ENCODE data around the gene PDE9A.

Gene PDE9A

GRCh38 chr21:42744520-42745445 is 91.4 kb downstream of the PDE9A start:
- DNase-seq, result no peak

GRCh38 chr21:42745511-42746239 is 92.3 kb downstream of the PDE9A start:
- peak in 1 of 2 donors; percentile 15 for DNase-seq

- DNase-seq, result peak in 1 of 2 donors; percentile 6
Observed at GRCh38 chr21:42746240-42746592, 92.8 kb downstream of the PDE9A start.

GRCh38 chr21:42746593-42747275 is 93.3 kb downstream of the PDE9A start:
- DNase-seq, result peak; percentile 65 to 77

- DNase-seq, result no peak
Observed at GRCh38 chr21:42747276-42747701, 93.9 kb downstream of the PDE9A start.

- DNase-seq, result no peak
Observed at GRCh38 chr21:42747746-42748351, 94.4 kb downstream of the PDE9A start.

GRCh38 chr21:42748620-42749176 is 95.3 kb downstream of the PDE9A start:
- no peak for DNase-seq

- DNase-seq, result no peak
Observed at GRCh38 chr21:42750737-42751530, 97.5 kb downstream of the PDE9A start.

- DNase-seq, result no peak
Observed at GRCh38 chr21:42751866-42752265, 98.4 kb downstream of the PDE9A start.

GRCh38 chr21:42753804-42754203 is 100.4 kb downstream of the PDE9A start:
- DNase-seq, result no peak

- DNase-seq, result no peak
Observed at GRCh38 chr21:42754270-42754933, 101.0 kb downstream of the PDE9A start.

- no peak for DNase-seq
Observed at GRCh38 chr21:42755031-42755665, 101.7 kb downstream of the PDE9A start.

GRCh38 chr21:42755766-42756579 is 102.6 kb downstream of the PDE9A start:
- no peak for DNase-seq

- DNase-seq, result no peak
Observed at GRCh38 chr21:42756580-42757250, 103.3 kb downstream of the PDE9A start.

- no peak for DNase-seq
Observed at GRCh38 chr21:42757422-42757821, 104.0 kb downstream of the PDE9A start.

GRCh38 chr21:42757826-42758655 is 104.6 kb downstream of the PDE9A start:
- no peak for DNase-seq

- DNase-seq, result no peak
Observed at GRCh38 chr21:42758721-42759593, 105.5 kb downstream of the PDE9A start.

Data from CD4-positive, alpha-beta T cell treated with Interleukin-4 for 1 hour (primary cell).